ENCODE measurements around the gene CDK13. TPM values are rescaled to one million over a fixed set of nuclear protein-coding genes. Genes with fewer than 3 reads are reported as not detected.

Gene CDK13
- total RNA-seq, 2 experiments from 2014 or later, result 43.9 to 57.9 TPM

- Mint-ChIP-seq H3K27me3 (peaks cover 4% of the 10 kb centered on the region), H3K4me3 (peak overlapping the region; percentile 98), H3K36me3 (peaks cover 32% of the 10 kb centered on the region), H3K4me1 (peaks cover 49% of the 10 kb centered on the region), H3K27ac (peak overlapping the region; percentile 94), H3K9me3 (ENCODE audit: low read depth) (no peaks in the 10 kb centered on the region)
- ATAC-seq, result no peak
- no peak for DNase-seq
- CTCF ChIA-PET, result interaction anchor here (0.7 kb wide), 1 partner anchor 49 kb away, joined by 3 read pairs; no protein-coding TSS in a partner anchor
These were observed 2.3 kb downstream of the CDK13 start for GRCh38 chr7:39952374-39952773.

GRCh38 chr7:39952803-39953202, 2.7 kb downstream of the CDK13 start:
- Mint-ChIP-seq H3K27me3 (peaks cover 4% of the 10 kb centered on the region), H3K36me3 (peaks cover 32% of the 10 kb centered on the region), H3K9me3 (ENCODE audit: low read depth) (no peaks in the 10 kb centered on the region), H3K4me1 (peaks cover 46% of the 10 kb centered on the region), H3K27ac (peak overlapping the region; percentile 86), H3K4me3 (peak overlapping the region; percentile 98)
- CTCF ChIA-PET, result interaction anchor here (0.7 kb wide), 1 partner anchor 48 kb away, joined by 3 read pairs; no protein-coding TSS in a partner anchor
- DNase-seq, result no peak
- ATAC-seq, result no peak

GRCh38 chr7:39954694-39955093, 4.6 kb downstream of the CDK13 start:
- no peak overlapping the region for H3K4me3 Mint-ChIP-seq
- H3K27me3 Mint-ChIP-seq, result no peaks in the 10 kb centered on the region
- peaks cover 31% of the 10 kb centered on the region for H3K36me3 Mint-ChIP-seq
- H3K4me1 Mint-ChIP-seq, result peaks cover 35% of the 10 kb centered on the region
- CTCF ChIA-PET, result interaction anchor here (2.0 to 3.5 kb wide), 2 partner anchors 58 to 97 kb away, joined by 10 to 14 read pairs; no protein-coding TSS in a partner anchor
- ATAC-seq, result no peak
- H3K27ac Mint-ChIP-seq, result no peak overlapping the region
- no peak for DNase-seq
- H3K9me3 Mint-ChIP-seq (ENCODE audit: low read depth), result no peaks in the 10 kb centered on the region

GRCh38 chr7:39958038-39958437, 8.0 kb downstream of the CDK13 start:
- Mint-ChIP-seq H3K9me3 (ENCODE audit: low read depth) (peaks cover 3% of the 10 kb centered on the region), H3K4me3 (no peak overlapping the region), H3K36me3 (peaks cover 40% of the 10 kb centered on the region), H3K27ac (no peak overlapping the region), H3K4me1 (peaks cover 35% of the 10 kb centered on the region), H3K27me3 (no peaks in the 10 kb centered on the region)
- ATAC-seq, result no peak
- CTCF ChIA-PET, result no interaction called here
- no peak for DNase-seq

- Mint-ChIP-seq H3K27ac (no peak overlapping the region), H3K9me3 (ENCODE audit: low read depth) (peaks cover 5% of the 10 kb centered on the region), H3K4me1 (peaks cover 17% of the 10 kb centered on the region), H3K4me3 (no peak overlapping the region), H3K36me3 (peaks cover 31% of the 10 kb centered on the region), H3K27me3 (no peaks in the 10 kb centered on the region)
- CTCF ChIA-PET, result no interaction called here
- no peak for ATAC-seq
- no peak for DNase-seq
These were observed 17.5 kb downstream of the CDK13 start for GRCh38 chr7:39967406-39968161.

- Mint-ChIP-seq H3K9me3 (ENCODE audit: low read depth) (peaks cover 4% of the 10 kb centered on the region), H3K27ac (no peak overlapping the region), H3K4me3 (no peak overlapping the region), H3K36me3 (peaks cover 36% of the 10 kb centered on the region), H3K27me3 (no peaks in the 10 kb centered on the region), H3K4me1 (peaks cover 17% of the 10 kb centered on the region)
- CTCF ChIA-PET, result no interaction called here
- DNase-seq (no peak), ATAC-seq (no peak)
These were observed 19.4 kb downstream of the CDK13 start for GRCh38 chr7:39969431-39969830.

- H3K4me1 Mint-ChIP-seq, result peaks cover 11% of the 10 kb centered on the region
- no peak for ATAC-seq
- DNase-seq, result no peak
- H3K36me3 Mint-ChIP-seq, result peaks cover 25% of the 10 kb centered on the region
- no peak overlapping the region for H3K4me3 Mint-ChIP-seq
- no peaks in the 10 kb centered on the region for H3K9me3 Mint-ChIP-seq (ENCODE audit: low read depth)
- H3K27me3 Mint-ChIP-seq, result no peaks in the 10 kb centered on the region
- H3K27ac Mint-ChIP-seq, result no peak overlapping the region
- CTCF ChIA-PET, result no interaction called here
These were observed 21.9 kb downstream of the CDK13 start for GRCh38 chr7:39971924-39972323.

GRCh38 chr7:39973801-39974200, 23.7 kb downstream of the CDK13 start:
- peaks cover 17% of the 10 kb centered on the region for H3K36me3 Mint-ChIP-seq
- no peaks in the 10 kb centered on the region for H3K9me3 Mint-ChIP-seq (ENCODE audit: low read depth)
- H3K4me3 Mint-ChIP-seq, result no peak overlapping the region
- no peak overlapping the region for H3K27ac Mint-ChIP-seq
- H3K4me1 Mint-ChIP-seq, result peaks cover 10% of the 10 kb centered on the region
- no peak for DNase-seq
- no peaks in the 10 kb centered on the region for H3K27me3 Mint-ChIP-seq
- ATAC-seq, result no peak
- CTCF ChIA-PET, result interaction anchor here (1.2 kb wide), 1 partner anchor 79 kb away, joined by 3 read pairs; no protein-coding TSS in a partner anchor

GRCh38 chr7:39978230-39978934, 28.3 kb downstream of the CDK13 start:
- CTCF ChIA-PET, result interaction anchor here (0.7 kb wide), 1 partner anchor 10 kb away, joined by 3 read pairs; no protein-coding TSS in a partner anchor
- Mint-ChIP-seq H3K27ac (no peak overlapping the region), H3K4me1 (peaks cover 6% of the 10 kb centered on the region), H3K27me3 (no peaks in the 10 kb centered on the region), H3K36me3 (peaks cover 8% of the 10 kb centered on the region), H3K9me3 (ENCODE audit: low read depth) (no peaks in the 10 kb centered on the region), H3K4me3 (no peak overlapping the region)
- DNase-seq, result no peak
- no peak for ATAC-seq

GRCh38 chr7:39979406-39980073, 29.5 kb downstream of the CDK13 start:
- no peak overlapping the region for H3K27ac Mint-ChIP-seq
- DNase-seq (peak; percentile 60), ATAC-seq (peak; percentile 85)
- H3K36me3 Mint-ChIP-seq, result peaks cover 7% of the 10 kb centered on the region
- H3K9me3 Mint-ChIP-seq (ENCODE audit: low read depth), result no peaks in the 10 kb centered on the region
- CTCF ChIA-PET, result no interaction called here
- no peaks in the 10 kb centered on the region for H3K27me3 Mint-ChIP-seq
- H3K4me3 Mint-ChIP-seq, result no peak overlapping the region
- H3K4me1 Mint-ChIP-seq, result peaks cover 9% of the 10 kb centered on the region

- no peak for ATAC-seq
These were observed 35.4 kb downstream of the CDK13 start for GRCh38 chr7:39985398-39985918.

GRCh38 chr7:39987641-39988347, 37.7 kb downstream of the CDK13 start:
- Mint-ChIP-seq H3K27ac (peak overlapping the region; percentile 45), H3K27me3 (no peaks in the 10 kb centered on the region), H3K4me3 (no peak overlapping the region), H3K9me3 (ENCODE audit: low read depth) (no peaks in the 10 kb centered on the region), H3K36me3 (peaks cover 17% of the 10 kb centered on the region), H3K4me1 (peaks cover 28% of the 10 kb centered on the region)
- ATAC-seq, result no peak
- DNase-seq, result no peak
- CTCF ChIA-PET, result no interaction called here

More at GRCh38 chr7:39985398-39985918, 35.4 kb downstream of the CDK13 start:
- CTCF ChIA-PET, result no interaction called here
- Mint-ChIP-seq H3K9me3 (ENCODE audit: low read depth) (no peaks in the 10 kb centered on the region), H3K4me3 (no peak overlapping the region), H3K27ac (no peak overlapping the region), H3K27me3 (no peaks in the 10 kb centered on the region), H3K4me1 (peaks cover 31% of the 10 kb centered on the region), H3K36me3 (peaks cover 13% of the 10 kb centered on the region)
- DNase-seq, result no peak
